Measurements from ENCODE around the gene EMX1.

DNA sequence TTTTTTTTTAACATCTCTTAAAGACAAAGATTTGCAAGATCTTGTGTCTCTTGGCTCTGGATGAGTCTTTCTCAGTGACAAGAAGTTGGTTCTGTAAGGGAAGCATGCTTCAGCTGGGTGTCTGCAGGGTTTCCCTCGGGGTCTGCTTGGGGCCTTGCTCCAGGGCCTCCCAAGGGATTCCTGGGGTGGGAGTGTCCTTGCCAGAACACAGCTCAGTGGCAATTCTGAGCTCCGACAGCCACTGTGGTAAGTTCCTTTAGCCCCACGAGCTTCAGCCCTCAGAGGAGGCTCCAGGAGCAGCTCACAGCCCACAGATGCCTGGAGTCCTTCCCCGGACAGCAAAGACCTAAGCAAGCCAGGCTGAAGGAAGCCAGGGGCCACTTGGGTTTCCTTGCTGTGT is 52.4 kb downstream of the EMX1 start:
- TF ChIP-seq POLR2AphosphoS5 (IDR thresholded peaks at IDR 0.05) = no peak
- TF ChIP-seq, protein P1, sequence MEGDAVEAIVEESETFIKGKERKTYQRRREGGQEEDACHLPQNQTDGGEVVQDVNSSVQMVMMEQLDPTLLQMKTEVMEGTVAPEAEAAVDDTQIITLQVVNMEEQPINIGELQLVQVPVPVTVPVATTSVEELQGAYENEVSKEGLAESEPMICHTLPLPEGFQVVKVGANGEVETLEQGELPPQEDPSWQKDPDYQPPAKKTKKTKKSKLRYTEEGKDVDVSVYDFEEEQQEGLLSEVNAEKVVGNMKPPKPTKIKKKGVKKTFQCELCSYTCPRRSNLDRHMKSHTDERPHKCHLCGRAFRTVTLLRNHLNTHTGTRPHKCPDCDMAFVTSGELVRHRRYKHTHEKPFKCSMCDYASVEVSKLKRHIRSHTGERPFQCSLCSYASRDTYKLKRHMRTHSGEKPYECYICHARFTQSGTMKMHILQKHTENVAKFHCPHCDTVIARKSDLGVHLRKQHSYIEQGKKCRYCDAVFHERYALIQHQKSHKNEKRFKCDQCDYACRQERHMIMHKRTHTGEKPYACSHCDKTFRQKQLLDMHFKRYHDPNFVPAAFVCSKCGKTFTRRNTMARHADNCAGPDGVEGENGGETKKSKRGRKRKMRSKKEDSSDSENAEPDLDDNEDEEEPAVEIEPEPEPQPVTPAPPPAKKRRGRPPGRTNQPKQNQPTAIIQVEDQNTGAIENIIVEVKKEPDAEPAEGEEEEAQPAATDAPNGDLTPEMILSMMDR (IDR thresholded peaks at IDR 0.05) = no peak
